HG03097 (cell line): Measurements from ENCODE around the gene TSPAN3.

ENCODE experiments used
- ATAC-seq: cut with Tn5 transposase; IDR thresholded peaks from one replicate; pipeline ENCODE4 v1.9.1; 2021; ENCODE audit not compliant: unreplicated experiment, low FRiP score

The TSPAN3 gene

GRCh38 chr15:77025083-77025901, 45.6 kb downstream of the TSPAN3 start:
- ATAC-seq, result no peak

- no peak for ATAC-seq
Observed at GRCh38 chr15:77024273-77025082, 46.4 kb downstream of the TSPAN3 start.

GRCh38 chr15:77023576-77024272, 47.2 kb downstream of the TSPAN3 start:
- no peak for ATAC-seq

GRCh38 chr15:77022646-77023575, 48.0 kb downstream of the TSPAN3 start:
- ATAC-seq, result no peak

GRCh38 chr15:77021803-77022381, 49.0 kb downstream of the TSPAN3 start:
- ATAC-seq, result no peak

GRCh38 chr15:77021088-77021481, 49.8 kb downstream of the TSPAN3 start:
- no peak for ATAC-seq

GRCh38 chr15:77020348-77021087, 50.4 kb downstream of the TSPAN3 start:
- ATAC-seq, result no peak

- no peak for ATAC-seq
Observed at GRCh38 chr15:77019521-77020331, 51.2 kb downstream of the TSPAN3 start.

- ATAC-seq, result no peak
Observed at GRCh38 chr15:77018796-77019505, 52.0 kb downstream of the TSPAN3 start.

GRCh38 chr15:77017761-77018720, 52.9 kb downstream of the TSPAN3 start:
- ATAC-seq, result no peak

- ATAC-seq, result no peak
Observed at GRCh38 chr15:77017091-77017660, 53.7 kb downstream of the TSPAN3 start.

GRCh38 chr15:77016321-77016695, 54.6 kb downstream of the TSPAN3 start:
- ATAC-seq, result no peak

- ATAC-seq, result no peak
Observed at GRCh38 chr15:77015646-77016320, 55.1 kb downstream of the TSPAN3 start.

GRCh38 chr15:77014132-77015081, 56.5 kb downstream of the TSPAN3 start:
- ATAC-seq, result no peak

- ATAC-seq, result no peak
Observed at GRCh38 chr15:77013776-77014131, 57.2 kb downstream of the TSPAN3 start.
